RWPE2 (cell line): ENCODE measurements around the gene SYT8.

Experiments
- ATAC-seq: fragments of 200-7000 bp; cut with Tn5 transposase; 3 replicates; pipeline ENCODE4 v1.9.1; 2021; ENCODE audit warnings: low read depth
- DNase-seq: peaks from one replicate; pipeline ENCODE4 v3.0.0-alpha.2; 2020; ENCODE audit warnings: low spot score
- H3K27ac ChIP-seq: fragments of 450-650 bp; 2 replicates; pipeline ENCODE4 v1.5.1; 2017; ENCODE audit warnings: mild to moderate bottlenecking; ENCODE audit not compliant: poor library complexity, severe bottlenecking
- H3K27me3 ChIP-seq: fragments of 250-450 bp; sonication (Bioruptor Pico); 2 replicates; pipeline ENCODE4 v1.5.1; 2021; ENCODE audit warnings: mild to moderate bottlenecking, moderate library complexity; ENCODE audit not compliant: insufficient read depth, poor library complexity, severe bottlenecking
- H3K36me3 ChIP-seq: fragments of 250-450 bp; sonication (Bioruptor Pico); 2 replicates; pipeline ENCODE4 v1.5.1; 2020; ENCODE audit warnings: low read depth, mild to moderate bottlenecking, moderate library complexity
- H3K4me1 ChIP-seq: fragments of 250-450 bp; sonication (Bioruptor Pico); 2 replicates; pipeline ENCODE4 v1.5.1; 2021; ENCODE audit warnings: mild to moderate bottlenecking, moderate library complexity; ENCODE audit not compliant: insufficient read depth, poor library complexity, severe bottlenecking
- H3K4me3 ChIP-seq: fragments of 250-450 bp; sonication (Bioruptor Pico); 2 replicates; pipeline ENCODE4 v1.5.1; 2021; ENCODE audit warnings: mild to moderate bottlenecking, moderate library complexity; ENCODE audit not compliant: severe bottlenecking
- H3K9me3 ChIP-seq: fragments of 250-450 bp; sonication (Bioruptor Pico); 2 replicates; pipeline ENCODE4 v1.5.1; 2021; ENCODE audit warnings: mild to moderate bottlenecking, moderate library complexity; ENCODE audit not compliant: severe bottlenecking
- TF ChIP-seq, protein P1 (sequence below): fragments of 450-650 bp; IDR thresholded peaks from one replicate; pipeline ENCODE4 v1.5.1; 2017; ENCODE audit warnings: mild to moderate bottlenecking, moderate library complexity; ENCODE audit not compliant: poor library complexity, severe bottlenecking

Gene SYT8

DNA sequence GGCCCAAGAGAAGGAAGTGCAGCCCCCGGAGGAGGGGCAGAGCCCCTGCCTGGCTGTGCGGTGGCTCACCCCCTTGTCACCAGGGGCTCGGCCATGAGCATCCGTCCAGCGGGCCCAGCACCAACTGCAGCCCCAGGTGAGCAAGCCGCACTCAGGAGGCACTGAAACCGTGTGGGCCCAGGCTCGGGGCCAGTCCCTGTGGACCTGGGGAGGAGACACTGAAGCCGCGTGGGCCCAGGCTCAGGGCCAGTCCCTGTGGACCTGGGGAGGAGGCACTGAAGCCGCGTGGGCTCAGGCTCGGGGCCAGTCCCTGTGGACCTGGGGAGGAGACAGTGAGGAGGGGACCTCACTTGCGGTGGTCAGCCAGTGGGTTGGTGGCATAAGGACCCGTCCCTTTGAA is 32.0 kb downstream of the SYT8 start:
- H3K27me3 ChIP-seq, result no peaks in the 10 kb centered on the region
- ATAC-seq (no peak), DNase-seq (no peak)
- no peaks in the 10 kb centered on the region for H3K36me3 ChIP-seq
- no peak overlapping the region for H3K27ac ChIP-seq
- H3K9me3 ChIP-seq, result no peaks in the 10 kb centered on the region
- TF ChIP-seq, protein P1, sequence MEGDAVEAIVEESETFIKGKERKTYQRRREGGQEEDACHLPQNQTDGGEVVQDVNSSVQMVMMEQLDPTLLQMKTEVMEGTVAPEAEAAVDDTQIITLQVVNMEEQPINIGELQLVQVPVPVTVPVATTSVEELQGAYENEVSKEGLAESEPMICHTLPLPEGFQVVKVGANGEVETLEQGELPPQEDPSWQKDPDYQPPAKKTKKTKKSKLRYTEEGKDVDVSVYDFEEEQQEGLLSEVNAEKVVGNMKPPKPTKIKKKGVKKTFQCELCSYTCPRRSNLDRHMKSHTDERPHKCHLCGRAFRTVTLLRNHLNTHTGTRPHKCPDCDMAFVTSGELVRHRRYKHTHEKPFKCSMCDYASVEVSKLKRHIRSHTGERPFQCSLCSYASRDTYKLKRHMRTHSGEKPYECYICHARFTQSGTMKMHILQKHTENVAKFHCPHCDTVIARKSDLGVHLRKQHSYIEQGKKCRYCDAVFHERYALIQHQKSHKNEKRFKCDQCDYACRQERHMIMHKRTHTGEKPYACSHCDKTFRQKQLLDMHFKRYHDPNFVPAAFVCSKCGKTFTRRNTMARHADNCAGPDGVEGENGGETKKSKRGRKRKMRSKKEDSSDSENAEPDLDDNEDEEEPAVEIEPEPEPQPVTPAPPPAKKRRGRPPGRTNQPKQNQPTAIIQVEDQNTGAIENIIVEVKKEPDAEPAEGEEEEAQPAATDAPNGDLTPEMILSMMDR, result no peak
- H3K4me1 ChIP-seq, result peaks cover 18% of the 10 kb centered on the region
- H3K4me3 ChIP-seq, result no peak overlapping the region

DNA sequence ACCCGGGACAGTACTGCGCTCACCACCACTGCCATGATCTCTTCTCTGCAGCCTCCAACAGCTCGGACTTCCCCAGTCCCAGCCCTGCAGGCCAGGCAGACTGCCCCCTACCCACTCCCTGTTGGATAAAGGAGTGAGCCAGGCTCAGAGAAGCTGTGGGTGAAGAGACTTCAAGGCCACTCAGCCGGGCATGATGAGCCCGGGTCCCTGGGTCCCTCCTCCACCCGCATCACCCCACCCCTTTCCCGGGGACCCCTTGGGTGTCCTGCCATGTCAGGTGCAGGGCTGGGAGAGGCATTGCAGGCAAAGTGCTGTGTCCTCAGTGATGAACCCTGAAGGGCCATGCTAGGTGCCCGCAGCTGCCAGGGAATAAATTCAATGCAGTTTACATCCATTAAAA is 32.6 kb downstream of the SYT8 start:
- H3K27me3 ChIP-seq, result no peaks in the 10 kb centered on the region
- ATAC-seq (no peak), DNase-seq (no peak)
- H3K9me3 ChIP-seq, result no peaks in the 10 kb centered on the region
- H3K4me3 ChIP-seq, result no peak overlapping the region
- H3K4me1 ChIP-seq, result peaks cover 18% of the 10 kb centered on the region
- TF ChIP-seq, protein P1, result no peak
- H3K27ac ChIP-seq, result no peak overlapping the region
- no peaks in the 10 kb centered on the region for H3K36me3 ChIP-seq

DNA sequence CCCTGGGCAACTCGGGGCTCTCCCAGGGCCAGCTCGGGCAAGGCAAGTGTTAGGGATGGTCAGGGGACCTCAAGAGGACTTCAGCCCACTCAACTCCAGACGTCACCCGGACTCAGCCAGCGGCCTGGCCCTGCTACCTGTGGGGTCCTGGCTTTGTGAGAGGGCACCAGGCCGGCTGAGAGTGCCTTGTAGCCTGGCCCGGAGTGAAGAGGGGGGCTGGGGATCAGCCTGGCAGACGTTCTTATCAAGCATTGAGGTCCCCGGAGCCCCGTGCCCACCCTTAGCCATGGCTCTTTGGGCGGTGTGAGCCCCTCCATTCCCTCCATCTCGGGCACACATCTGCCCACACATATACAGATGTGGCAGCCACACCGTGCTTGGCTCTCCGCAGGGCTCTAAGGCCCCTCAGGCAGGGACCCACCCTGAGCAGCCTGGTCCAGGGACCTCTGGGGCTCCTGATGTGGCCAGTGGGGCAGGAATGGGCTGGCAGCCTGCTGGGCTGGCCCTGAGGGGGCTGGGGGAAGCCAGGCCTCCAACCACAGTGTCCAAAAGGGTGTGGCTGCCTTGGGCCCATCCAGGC is 33.4 kb downstream of the SYT8 start:
- TF ChIP-seq, protein P1, result no peak
- Histone ChIP-seq H3K4me1 (peaks cover 17% of the 10 kb centered on the region), H3K27me3 (no peaks in the 10 kb centered on the region), H3K27ac (no peak overlapping the region), H3K9me3 (no peaks in the 10 kb centered on the region), H3K36me3 (no peaks in the 10 kb centered on the region), H3K4me3 (no peak overlapping the region)
- DNase-seq (no peak), ATAC-seq (no peak)

- no peak for ATAC-seq
- TF ChIP-seq, protein P1, result no peak
- Histone ChIP-seq H3K27ac (no peak overlapping the region), H3K27me3 (no peaks in the 10 kb centered on the region), H3K9me3 (no peaks in the 10 kb centered on the region), H3K36me3 (no peaks in the 10 kb centered on the region), H3K4me1 (peaks cover 16% of the 10 kb centered on the region), H3K4me3 (no peak overlapping the region)
- no peak for DNase-seq
Measured at GRCh38 chr11:1868636-1869291, 34.0 kb downstream of the SYT8 start.
